Stimulated activated CD4-positive, alpha-beta T cell treated with anti-CD3 and anti-CD28 coated beads, Interleukin-12 subunit alpha, Interleukin-12 subunit beta, amount 100 ng/mL, for 48 hours (primary cell): Measurements from ENCODE around the gene PITX2.

Experiments
- DNase-seq, 3 donors: peaks; one replicate each; pipeline ENCODE4 v3.0.0-alpha.2; 2020; ENCODE audit warnings: low read depth in 2 of 3, low spot score in 1 of 3

The PITX2 gene

GRCh38 chr4:110636680-110637407 is 14.0 kb upstream of the PITX2 start:
- DNase-seq = no peak

- DNase-seq = no peak
Measured at GRCh38 chr4:110636171-110636679, 13.3 kb upstream of the PITX2 start.

GRCh38 chr4:110635163-110635865 is 12.4 kb upstream of the PITX2 start:
- DNase-seq = no peak

GRCh38 chr4:110634350-110635162 is 11.7 kb upstream of the PITX2 start:
- DNase-seq = no peak

- DNase-seq = no peak
Measured at GRCh38 chr4:110633358-110634341, 10.8 kb upstream of the PITX2 start.

- DNase-seq = no peak
Measured at GRCh38 chr4:110632506-110633357, 9.9 kb upstream of the PITX2 start.

- peak in 2 of 3 donors; percentile 24 to 40 for DNase-seq
Measured at GRCh38 chr4:110631584-110632505, 9.0 kb upstream of the PITX2 start.

GRCh38 chr4:110630688-110631402 is 8.0 kb upstream of the PITX2 start:
- no peak for DNase-seq

GRCh38 chr4:110629780-110630687 is 7.2 kb upstream of the PITX2 start:
- DNase-seq = no peak

GRCh38 chr4:110629214-110629754 is 6.4 kb upstream of the PITX2 start:
- no peak for DNase-seq

GRCh38 chr4:110628663-110629213 is 5.9 kb upstream of the PITX2 start:
- DNase-seq = no peak

GRCh38 chr4:110627977-110628662 is 5.2 kb upstream of the PITX2 start:
- DNase-seq = no peak

- DNase-seq = no peak
Measured at GRCh38 chr4:110626532-110627153, 3.8 kb upstream of the PITX2 start.

- DNase-seq = no peak
Measured at GRCh38 chr4:110625576-110626257, 2.8 kb upstream of the PITX2 start.
